GM19238 (cell line): Measurements from ENCODE around the gene PAX3.
"Not testable (repeated sequence)": the region's sequence is repeated elsewhere in the genome, so short reads cannot be mapped to it uniquely, and the experiment has no call there.

Source experiments
- DNase-seq: peaks from one replicate; pipeline ENCODE4 v3.0.0; 2011; ENCODE audit warnings: low spot score; ENCODE audit not compliant: insufficient read length

Gene PAX3

DNA sequence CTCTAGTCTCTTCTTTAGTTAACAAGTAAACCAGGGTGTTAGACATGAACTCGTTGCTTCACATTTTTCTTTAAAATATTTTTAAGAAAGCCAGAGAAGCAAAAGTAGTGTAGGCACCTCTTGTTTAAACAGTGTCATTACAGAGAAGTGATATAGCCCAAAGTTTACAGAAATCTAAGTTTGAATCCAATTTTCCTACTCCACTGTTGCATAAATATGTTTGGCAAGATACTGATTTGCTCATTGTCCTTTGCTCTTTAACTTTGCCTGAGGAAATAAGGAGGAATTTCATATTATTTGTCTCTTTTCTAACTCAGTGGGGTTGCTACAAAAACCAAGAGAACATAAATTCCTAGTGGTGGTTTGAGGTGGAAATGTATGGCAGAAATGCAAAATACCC lies 81.1 kb downstream of the PAX3 start:
- no peak for DNase-seq

DNA sequence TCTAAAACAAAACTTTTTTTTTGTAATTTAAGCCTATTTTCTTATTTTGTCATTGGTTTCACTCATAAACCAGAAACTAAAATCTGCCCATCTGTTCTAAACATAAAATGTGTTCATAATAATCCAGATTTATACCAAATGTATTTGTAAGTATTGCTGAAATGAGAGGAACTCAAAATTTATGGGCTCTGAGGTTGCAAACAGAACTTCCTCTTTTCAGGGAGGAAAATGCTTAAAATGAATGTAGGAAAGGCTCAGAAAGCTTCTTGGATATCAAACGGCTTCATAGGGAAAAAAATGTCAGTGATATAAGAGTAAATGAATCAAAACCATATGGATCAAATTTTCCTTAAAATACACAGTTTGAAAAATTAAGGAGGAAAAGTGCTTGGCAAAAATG lies 83.9 kb downstream of the PAX3 start:
- no peak for DNase-seq

DNA sequence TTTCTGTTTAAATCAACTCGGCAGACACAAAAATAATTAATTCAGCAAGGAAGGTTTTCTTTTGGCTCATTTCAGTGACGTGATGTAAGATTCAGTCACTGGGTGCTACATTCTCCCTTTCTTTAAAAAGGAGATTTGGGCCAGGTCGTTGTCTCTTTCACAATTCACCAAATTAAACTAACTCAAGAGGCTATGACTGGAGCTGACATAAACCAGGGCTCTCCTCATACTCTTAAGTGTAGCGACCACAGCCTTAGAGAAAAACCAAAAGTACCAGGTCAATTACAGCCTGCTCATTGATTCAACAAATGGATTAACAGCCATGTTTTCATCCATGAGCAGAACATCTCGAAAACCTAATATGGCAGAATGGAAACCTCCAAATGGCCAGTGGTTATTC lies 85.7 kb downstream of the PAX3 start:
- DNase-seq, result no peak

DNA sequence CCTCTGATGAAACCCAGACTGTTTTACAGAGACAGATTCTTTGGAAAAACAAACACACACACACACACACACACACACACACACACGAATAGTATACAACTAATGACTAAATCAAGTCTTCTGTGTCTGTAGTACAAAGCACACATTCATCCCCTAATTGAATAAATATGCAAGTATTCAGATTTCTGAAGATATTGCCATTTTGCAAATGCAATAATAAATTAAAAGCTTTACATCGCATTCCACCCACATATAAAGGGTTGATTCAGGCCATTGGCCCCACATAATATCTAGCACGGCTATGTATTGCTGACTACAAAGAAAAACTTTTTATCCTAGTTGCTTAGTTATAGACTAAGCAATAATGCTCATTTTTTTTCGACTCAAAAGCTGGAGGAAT lies 86.2 kb downstream of the PAX3 start:
- no peak for DNase-seq

DNA sequence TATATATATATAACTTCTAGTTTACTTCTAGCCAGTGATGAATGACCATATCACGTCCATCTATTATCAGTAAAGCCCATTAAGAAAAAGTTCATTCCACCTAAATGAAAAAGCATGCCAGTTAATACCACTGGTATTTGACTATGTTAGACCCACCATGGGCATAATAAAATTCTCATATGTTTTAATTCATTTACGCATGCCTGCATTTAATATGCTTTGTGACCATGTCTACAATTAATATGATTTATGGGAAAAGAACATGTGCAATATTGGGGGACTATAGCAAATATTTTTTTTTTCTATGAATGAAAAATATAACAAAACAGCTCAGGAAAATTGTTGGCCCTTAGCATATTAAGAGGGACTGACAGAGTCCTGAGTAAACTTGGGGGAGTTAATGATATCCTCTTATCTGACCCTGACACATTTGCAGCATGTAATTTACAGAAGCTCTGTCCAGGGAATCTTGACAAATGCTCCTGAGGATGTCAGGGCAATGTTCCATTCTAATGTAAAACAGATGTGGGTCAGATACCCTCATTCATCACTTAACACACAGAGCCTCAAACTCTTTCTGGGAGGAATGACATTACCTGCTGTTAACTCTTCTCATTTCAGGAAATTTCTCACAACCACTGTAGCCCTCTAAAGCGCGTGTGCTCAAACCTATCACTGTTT lies 90.6 kb downstream of the PAX3 start:
- no peak for DNase-seq

DNA sequence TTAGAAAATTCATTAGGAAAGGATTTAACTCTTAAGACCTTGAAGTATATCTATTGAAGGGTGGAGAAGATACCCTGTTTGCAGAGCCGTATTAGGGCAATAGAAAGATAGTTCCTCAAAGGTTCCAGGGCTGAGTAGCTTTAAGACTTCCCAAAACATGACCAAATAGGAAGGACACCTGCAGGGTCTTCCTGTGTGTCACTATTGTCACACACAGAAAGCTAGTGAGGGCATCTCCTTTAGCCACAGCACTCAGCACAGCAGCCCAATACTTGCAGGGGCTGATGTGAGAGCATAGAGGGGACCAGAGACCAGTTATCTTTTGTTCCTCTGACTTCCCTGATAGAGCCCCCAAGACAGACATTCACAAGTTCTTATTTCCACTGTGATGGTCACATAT lies 93.7 kb downstream of the PAX3 start:
- DNase-seq, result no peak

DNA sequence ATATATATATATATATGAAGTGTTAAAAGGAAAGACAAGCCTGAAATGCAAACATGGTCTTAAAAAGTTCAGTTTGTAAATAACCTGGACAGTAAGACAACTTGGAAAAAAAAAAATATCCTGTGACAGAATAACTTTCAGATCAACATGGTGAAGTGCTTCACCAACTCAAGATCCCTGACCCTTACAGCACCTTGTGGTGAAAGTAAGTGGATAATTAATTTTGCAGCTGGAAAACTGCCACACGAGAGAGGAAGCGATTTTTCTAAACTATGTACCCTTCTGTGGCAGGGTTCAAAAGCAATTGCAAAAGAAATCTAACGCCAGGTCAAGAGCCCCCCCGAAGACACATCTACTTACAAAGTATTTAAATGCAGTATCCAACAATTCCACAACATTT lies 95.8 kb downstream of the PAX3 start:
- no peak for DNase-seq

DNA sequence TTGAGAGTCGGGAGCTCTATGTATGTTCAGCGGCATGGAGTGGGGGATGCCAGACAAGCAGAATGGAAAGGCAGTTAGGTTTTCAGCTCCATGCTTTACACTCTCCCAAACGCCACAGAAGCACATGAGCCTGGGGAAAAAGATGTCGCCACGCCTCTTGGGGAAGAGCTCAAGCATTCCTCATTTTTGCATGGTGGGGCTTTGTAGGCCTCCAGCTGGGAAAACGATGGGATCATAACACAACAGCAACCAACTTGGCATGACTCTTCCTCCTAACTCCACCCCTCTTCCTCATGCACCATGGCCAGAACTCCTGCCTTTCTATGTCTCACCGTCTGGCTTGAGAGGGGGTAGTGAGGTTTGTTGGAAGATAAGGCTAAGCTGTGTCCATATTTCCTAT lies 102.6 kb downstream of the PAX3 start:
- DNase-seq, result no peak

DNA sequence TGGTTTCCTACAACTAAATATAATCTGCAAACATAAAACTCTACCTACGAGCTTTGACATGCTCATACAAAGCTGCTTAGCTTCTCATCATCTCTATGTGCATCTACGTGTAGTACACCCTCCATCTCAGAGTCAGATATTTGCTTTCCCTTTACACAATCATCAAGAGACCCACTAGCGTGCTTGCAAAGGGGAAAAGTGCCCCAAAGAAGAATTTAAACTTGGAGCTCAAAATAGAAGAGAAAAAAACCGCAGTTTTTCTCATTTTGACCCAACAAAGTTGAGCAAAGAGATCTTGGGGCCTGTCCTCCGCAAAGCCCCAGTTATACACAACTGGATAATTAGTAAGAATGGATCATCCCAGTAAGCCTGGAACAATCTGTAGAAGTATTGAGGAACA lies 104.1 kb downstream of the PAX3 start:
- DNase-seq, result no peak

DNA sequence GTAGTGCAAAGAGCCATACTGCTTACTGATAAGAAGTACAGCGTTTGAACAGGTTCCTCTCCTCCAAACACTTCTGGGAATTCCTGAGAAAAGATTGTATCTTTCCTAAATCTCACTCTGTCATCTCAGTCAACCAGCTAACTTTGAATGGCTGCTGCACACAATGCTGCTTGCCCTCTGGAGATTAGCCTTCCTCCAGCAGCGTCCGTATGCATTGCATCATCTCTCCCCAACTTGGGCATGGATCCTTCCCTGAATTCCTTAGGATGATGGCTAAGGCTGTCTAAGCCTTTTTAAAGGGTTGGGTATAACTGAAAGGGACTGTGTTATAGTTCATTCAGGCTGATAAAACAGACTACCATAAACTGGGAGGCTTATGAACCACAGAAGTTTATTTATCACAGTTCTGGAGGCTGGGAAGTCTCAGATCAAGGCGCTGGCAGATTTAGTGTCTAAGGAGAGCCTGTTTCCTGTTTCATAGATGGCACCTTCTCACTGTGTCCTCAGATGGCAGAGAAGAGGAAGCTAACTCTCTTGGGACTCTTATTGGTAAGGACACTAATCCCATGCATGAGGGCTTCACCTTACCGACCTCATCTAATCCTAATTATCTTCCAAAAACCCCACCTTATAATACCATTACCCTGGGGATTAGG lies 105.3 kb downstream of the PAX3 start:
- DNase-seq, result no peak

DNA sequence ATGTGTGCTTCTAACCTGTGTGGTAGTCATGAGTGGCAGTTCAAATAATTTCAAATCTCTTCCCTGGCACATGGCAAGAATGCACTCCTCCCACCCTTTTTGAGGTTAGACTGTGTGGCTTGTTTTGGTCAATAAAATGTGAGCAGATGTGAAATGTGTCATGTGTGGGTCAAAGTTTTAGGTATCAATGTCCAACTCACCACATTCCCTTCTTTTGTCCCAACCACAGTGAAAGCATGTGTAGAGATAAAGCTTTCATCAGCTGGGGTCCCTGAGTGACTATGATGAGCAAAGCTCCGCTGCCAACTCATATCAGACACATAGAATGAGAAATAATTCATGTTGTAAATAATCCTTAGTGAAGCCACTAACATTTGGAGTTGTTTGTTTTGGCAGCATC lies 118.2 kb downstream of the PAX3 start:
- DNase-seq, result no peak

DNA sequence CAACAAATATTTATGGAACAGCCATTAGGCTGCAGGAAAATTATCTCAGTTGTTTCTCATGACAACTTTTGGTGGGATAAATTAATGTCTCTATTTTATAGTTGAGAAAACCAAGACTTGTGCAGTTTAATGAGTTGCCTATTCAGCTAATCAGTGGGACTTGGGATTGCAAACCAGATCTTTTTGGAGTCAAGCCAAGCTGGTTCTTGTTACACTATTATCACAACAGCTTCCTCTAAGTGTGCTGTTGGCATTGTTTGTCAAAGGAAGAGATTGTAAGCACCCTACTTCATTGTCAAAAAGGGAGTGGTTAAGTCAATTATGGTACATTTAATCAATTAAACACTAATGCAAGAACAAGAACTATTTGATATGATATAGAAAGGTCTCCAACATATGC lies 119.2 kb downstream of the PAX3 start:
- DNase-seq, result no peak

DNA sequence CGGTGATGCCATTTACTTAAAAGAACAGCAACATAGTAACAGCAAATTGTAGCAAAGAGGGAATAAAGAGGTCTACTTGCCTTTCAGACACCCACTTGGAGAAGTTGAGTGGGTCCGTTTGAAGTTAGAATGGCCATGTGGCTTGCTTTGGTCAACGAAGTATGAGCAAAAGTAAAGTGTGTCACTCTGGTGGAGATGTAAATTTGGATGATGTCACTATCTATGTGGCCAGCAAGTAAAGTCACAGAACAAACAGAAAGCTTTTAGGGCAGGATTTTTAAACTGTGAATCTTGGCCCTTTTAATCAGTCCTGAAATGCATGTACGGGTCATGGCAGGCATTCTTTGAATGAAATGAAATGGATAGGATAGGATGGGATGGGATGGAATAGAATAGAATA lies 120.3 kb downstream of the PAX3 start:
- DNase-seq, result no peak

DNA sequence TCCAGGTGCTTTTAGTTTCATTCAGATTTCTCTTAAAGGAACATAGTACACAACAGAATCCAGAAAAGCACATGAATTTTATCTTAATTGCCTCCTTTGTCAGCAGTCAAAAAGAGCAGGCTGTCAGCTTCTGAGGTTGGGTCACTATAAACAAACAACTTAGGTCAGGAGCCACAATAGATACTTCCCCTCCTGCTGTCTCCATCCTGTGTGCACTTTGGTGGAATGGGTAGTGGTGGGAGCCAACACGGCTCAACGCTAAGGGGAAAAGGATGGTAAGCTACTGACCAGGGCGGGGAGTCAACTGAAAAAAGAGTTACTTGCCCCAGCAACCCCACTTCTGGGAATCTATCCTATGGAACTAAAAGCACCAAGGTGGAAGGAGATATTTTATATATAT lies 121.9 kb downstream of the PAX3 start:
- no peak for DNase-seq

DNA sequence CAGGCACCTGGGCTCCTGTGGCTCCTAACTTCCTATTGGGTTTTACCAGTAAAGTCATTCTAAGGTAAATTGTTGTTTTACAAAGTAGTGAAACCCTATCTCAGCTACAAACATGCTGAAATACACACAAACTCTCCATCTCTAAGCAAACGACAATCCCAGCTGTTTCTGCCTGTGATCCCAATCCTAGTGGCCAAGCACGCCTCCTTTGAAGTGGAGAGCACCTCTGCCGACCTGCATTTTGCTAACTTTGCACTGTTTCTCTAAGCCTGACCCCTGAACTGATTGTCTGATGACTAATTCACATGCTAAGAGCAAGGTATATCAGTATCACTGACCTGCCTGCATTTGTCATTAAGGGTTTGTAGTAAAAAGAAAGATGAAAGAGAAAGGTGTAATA lies 124.3 kb downstream of the PAX3 start:
- DNase-seq, result no peak

DNA sequence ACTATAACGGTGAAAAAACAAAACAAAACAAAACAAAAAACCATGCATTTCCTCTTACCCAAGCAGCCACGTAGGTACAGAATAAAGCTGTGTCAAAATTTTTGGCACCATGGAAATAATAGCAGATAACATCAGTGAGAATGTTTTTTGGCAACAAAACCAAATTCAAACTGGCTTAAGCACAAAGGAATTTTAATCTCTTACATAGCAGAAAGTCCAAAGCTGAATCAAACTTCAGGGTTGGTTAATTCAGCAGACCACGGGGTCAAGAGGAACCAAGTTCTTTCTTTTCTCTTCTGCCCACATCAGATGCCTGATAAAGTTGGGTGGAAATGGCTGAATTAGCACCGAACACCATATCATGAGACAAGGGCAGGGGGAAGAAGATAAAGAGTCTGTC lies 129.5 kb downstream of the PAX3 start:
- DNase-seq, result no peak

DNA sequence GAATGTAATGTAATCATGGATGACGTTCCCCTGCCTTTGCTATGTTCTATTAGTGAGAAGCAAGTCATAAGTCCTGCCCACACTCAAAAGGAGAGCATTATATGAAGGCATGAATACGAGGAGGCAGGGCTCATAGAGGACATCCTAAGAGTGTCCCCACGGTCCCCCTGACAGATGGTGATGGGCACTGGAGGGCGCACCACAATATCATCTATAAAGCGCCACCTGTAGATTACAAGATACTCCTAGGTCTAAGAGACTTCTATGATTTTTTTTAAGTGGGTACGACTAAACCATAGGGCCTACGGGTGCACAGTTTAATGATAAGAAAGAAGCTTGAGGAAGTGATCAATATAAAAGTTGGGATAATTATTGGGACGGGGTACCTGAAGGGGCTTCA lies 131.0 kb downstream of the PAX3 start:
- no peak for DNase-seq

DNA sequence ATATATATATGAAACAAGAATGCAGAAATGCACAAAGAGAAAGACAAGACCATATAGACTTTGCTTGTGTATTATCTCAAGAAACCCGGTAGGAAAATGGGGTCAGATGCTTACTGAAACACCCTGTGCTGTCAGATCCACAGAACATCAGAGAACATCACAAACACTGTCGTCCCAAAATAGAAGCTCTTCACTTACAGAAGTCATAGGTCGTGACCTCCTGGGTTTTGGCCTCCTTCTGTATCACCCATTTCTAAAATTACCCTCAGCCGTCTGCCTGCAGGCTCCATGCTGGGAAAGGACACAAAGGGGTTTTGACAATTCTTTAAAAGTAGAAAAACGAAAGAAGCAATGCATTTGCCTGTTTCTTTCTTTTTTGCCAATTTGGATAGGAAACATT lies 137.9 kb downstream of the PAX3 start:
- DNase-seq, result no peak

DNA sequence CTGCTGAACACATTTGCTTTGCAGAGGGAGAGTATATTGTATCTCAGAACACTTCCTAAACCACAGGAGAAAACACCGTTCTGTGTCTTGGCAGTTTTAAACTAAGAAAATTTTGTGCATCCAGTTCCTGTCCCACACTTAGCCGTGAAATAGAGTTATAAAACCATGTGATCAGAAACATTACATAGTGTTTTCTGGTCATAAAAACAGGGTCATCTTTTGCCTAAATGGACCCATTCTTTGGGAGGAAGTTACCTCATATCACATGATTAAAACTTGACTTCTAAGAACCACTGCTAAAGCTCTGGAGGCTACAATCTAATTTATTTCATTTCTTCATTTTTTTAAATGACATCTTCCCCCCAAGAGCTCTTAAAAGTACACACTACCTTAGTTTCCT lies 138.7 kb downstream of the PAX3 start:
- no peak for DNase-seq

DNA sequence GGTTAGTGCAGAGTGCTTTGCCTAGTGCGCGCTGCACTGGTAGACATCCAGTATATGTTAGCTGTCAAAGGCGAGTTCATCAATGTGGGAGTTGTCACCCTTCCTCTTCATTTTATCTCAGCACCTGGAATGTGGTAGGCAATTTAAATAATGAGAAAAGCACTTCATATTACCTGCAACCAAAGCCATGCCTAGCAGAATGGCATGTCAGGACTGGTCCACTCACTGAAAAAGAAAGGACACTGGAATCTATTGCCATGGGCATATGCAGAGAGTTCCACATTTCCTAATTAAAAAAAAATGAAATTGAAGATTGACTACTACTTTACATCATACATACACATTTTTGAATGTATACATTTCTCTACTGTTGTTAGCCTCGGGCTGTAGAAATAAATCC lies 139.6 kb downstream of the PAX3 start:
- DNase-seq, result no peak

DNA sequence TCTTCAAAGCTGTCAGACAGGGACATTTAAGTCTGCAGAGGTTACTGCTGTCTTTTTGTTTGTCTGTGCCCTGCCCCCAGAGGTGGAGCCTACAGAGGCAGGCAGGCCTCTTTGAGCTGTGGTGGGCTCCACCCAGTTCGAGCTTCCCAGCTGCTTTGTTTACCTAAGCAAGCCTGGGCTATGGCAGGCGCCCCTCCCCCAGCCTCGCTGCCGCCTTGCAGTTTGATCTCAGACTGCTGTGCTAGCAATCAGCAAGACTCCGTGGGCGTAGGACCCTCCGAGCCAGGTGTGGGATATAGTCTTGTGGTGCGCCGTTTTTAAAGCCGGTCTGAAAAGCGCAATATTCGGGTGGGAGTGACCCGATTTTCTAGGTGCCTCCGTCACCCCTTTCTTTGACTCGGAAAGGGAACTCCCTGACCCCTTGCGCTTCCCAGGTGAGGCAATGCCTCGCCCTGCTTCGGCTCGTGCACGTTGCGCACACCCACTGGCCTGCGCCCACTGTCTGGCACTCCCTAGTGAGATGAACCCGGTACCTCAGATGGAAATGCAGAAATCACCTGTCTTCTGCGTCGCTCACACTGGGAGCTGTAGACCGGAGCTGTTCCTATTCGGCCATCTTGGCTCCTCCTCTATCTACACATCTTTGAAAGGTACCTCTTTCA lies 143.7 kb downstream of the PAX3 start:
- DNase-seq, result not testable (repeated sequence)
